NCI-H510A treated with DMSO at 0.1 percent for 48 hours (cell line): ENCODE results near the gene GPER1.
"Not testable (repeated sequence)": the region's sequence is repeated elsewhere in the genome, so short reads cannot be mapped to it uniquely, and the experiment has no call there.

Source experiments
- DNase-seq: peaks from one replicate; lab custom pipeline; 2025; lab: John Stamatoyannopoulos, UW

GPER1 gene

DNA sequence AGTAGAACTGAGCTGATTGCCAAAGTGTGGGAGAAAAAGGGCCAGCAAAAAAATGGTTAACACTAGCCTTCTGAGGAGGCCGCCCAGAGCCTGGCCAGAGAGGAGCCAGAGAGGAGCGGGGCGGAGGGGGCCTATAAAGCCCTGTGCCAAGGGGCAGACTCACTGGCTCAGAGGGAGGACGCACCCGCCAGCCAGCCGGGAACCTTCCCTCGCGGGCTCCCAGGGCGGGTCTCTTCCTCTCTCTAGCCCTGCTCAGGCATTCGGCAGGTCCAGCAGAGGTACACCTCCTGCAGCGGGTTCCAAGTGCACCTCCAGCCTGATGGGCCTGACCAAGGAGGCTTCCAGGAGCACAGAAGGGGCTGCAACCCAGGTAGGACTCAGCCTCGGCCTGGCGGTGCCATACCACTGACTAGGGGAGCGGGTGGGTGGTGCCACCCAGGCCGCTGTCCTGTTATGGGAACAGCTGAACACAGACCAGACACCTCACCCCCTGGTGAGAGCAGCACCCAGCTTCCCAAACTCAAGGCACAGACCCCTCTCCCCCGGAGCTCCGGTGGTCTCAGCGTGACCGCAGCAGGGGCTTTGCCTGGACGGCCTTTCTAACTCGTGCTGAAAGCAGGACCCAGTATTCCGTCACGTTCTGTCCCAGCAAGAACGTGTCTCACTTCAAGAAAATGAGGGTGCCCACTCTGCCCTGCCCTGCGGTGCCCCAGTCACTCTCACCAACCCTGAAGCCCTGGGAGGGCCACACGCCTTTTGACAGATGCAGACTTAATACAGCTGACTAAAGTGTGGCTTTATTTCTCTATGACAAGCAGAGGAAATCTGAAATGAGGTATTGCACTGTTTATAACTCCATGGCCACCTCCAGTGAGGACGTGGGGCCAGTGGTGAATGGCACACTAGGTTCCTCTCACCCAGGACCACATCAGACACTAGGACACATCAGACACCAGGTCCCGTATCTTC is at the start of gene GPER1:
Gene GPER1 (plus strand): TSS at position 162 of the 969 bp plus-strand sequence. CDS start 3,616 bp downstream, outside the sequence.
- no peak for DNase-seq

DNA sequence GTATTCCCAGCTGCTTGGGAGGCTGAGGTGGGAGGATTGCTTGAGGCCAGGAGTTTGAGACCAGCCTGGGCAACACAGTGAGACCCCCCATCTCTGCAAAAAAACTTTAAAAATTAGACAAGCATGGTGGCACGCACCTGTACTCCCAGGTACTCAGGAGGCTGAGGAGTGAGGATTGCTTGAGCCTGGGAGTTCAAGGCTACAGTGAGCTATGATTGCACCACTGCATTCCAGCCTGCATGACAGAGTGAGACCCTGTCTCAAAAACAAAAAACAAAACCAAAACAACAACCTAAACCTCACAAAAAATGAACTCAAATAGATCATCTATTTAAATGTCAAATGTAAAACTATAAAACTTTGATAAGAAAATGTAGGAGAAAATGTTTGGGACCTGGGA is 47.7 kb upstream of the GPER1 start:
- not testable (repeated sequence) for DNase-seq

DNA sequence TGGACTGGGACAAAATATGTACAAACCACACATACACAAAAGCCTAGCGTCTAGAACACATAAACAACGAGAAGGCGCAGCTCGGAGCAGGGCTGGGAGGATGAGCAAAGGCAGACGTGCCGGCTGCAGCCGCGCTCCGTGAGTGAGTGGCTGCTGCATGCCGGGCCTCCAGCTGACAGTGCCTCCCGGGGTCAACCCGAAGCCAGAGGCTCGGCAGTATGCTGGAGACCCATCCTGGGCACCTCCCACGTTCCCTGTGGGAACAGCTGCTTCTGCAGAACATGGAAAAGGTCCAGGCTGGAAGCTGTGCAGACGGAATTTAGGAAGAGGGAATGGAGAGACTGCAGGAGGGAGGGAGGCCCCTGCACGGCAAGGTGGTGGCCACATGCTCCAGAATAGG is 47.1 kb upstream of the GPER1 start:
- no peak for DNase-seq

DNA sequence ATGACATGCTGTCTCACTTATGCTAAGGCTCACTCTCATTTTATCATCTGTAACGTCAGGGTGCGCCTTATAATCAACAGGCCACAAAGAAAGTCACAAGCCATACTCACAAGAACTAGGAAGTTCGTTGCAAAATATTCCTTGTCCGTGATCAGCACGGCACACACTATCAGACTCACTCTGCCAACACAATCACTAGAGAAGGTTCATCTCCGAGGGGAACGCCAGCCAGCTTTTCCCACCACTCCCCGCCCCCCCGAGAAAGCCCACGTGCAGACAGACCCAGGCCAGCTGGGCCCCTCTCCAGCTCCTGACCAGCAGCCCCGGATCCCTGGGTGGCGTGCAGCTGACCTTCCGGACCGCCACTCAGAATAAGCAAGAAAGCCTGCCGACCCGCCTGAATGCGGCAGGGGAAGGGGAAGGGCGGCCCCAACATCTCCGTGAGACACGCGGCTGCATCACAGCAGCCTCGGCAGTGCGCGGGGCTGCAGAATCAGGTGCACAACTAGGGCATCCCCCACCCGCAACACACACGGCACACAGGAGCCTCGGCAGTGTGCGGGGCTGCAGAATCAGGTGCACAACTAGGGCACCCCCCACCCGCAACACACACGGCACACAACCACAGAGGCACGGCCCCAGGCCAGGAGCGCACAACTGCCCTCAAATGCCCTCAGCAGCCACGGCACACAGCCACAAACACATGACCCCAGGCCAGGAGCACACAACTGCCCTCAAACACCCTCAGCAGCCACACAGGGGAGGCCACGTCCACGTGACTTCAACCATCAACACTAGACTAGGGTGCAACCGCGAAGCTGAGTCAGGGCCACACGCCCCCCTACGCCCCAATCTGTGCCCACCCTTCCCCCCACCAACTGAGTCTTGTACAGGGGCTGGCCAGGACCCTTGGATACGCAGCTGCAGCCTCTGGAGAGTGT is 46.1 kb upstream of the GPER1 start:
- no peak for DNase-seq

DNA sequence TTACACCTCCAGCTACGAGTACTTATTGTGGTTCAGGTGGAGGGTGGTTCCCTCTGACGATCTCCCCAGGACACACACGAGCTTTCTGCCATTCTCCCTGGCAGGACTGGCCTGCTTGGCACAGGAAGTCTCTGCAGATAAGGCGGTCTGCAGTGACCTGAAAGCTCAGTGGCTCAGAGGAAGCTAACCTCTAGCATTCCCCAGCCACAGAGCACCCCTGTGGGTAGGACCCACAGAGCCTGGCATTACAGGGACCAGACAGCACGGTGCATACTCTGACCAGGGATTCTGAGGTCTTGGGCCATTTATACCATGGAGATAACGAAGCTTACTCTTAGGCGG is 45.5 kb upstream of the GPER1 start:
- DNase-seq: no peak

DNA sequence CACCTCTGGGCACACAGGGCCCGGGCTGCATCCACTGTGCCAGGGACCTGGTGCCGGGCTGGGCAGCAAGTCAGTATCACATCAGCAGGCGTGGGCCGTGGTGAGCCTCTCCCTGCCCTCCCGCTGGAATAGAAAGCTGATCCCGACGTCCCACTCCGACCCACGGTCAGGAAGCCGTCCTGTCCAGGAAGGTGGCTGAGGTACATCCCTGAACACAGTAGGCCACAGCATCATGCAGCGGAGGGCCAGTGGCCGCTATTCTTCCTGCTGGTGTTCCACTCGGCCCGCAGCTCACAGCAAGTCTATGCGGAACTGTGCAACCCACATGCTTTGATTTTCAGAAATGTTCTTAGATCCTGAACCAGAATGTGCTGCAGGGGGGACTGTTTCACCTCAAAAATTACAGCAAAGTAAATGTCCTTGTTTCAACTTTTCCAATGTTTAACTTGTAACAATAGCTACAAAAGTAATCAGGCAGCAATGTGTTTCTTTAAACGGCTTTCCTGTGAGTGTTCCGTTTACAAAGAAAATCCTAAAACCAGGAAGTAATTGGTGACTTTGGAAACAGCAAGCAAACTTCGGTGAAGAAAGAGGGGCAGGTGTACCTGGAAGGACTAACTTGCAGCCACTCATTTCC is 44.2 kb upstream of the GPER1 start:
- DNase-seq: no peak

GRCh38 chr7:1044189-1045068 is 43.5 kb upstream of the GPER1 start, which contains the start of gene GPR146:
TSS of gene GPR146 (plus strand) at chr7:1044546. CDS start at chr7:1057516, 12,970 bp downstream.
- DNase-seq: peak; percentile 42

- no peak for DNase-seq
Observed at GRCh38 chr7:1045069-1046063, 42.5 kb upstream of the GPER1 start.

- DNase-seq: no peak
Observed at GRCh38 chr7:1046722-1047679, 40.9 kb upstream of the GPER1 start.

- DNase-seq: no peak
Observed at GRCh38 chr7:1049006-1049741, 38.7 kb upstream of the GPER1 start.

DNA sequence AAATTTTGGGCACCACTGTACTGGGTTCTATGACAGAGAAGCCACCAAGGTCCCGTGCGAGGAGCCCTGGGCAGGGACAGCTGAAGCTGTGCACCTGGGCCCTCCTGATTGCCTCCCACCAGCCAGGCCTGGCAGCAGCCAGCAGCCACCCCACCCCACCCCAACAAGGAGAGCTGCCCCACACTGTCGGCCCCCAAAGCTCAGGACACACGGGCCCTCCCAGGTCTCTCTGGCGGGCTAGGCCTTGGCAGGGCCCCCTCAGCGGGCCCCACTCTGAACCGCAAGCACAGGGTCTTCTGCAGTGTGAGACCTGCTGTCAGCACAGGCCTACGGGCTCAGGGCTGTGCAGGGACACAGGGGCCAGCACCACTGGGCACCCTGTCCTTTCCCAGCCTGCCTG is 38.1 kb upstream of the GPER1 start:
- DNase-seq: no peak

GRCh38 chr7:1050254-1050906 is 37.5 kb upstream of the GPER1 start:
- DNase-seq: no peak

DNA sequence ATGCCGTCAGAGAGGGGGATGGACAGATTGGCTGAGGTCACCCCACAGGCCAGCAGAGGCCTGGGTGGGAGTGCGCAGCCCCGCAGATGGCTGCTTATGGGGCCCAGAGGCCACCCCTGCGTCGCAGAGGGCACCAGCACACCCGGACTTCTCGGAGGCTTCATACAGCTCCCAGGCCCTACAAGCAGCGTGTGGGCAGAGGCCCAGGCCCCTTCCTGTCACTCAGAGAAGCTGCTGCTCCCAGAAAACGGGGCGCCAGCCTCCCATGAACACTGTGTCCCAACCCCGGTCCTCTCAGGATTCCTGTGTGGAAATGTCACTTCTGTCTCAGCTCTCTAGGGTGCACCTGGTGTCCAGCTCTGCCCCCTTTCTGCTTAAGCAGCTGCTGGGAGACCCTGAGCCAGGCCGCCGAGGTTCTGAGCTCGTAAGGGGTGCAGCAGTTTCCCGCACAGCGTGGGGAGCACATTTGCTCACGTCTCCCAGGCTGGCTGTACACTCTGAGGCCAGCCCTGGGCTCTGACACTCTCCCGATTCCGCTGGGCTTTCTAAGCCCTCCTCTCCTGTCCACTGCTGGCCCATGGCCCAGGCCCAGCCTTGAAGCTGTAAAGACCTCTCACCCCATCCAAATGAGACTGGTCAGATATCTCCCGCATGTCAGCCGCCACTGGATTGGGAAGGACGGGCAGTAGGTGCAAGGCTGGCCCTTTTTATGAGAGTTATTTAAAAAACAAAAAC is 36.8 kb upstream of the GPER1 start:
- DNase-seq: no peak

DNA sequence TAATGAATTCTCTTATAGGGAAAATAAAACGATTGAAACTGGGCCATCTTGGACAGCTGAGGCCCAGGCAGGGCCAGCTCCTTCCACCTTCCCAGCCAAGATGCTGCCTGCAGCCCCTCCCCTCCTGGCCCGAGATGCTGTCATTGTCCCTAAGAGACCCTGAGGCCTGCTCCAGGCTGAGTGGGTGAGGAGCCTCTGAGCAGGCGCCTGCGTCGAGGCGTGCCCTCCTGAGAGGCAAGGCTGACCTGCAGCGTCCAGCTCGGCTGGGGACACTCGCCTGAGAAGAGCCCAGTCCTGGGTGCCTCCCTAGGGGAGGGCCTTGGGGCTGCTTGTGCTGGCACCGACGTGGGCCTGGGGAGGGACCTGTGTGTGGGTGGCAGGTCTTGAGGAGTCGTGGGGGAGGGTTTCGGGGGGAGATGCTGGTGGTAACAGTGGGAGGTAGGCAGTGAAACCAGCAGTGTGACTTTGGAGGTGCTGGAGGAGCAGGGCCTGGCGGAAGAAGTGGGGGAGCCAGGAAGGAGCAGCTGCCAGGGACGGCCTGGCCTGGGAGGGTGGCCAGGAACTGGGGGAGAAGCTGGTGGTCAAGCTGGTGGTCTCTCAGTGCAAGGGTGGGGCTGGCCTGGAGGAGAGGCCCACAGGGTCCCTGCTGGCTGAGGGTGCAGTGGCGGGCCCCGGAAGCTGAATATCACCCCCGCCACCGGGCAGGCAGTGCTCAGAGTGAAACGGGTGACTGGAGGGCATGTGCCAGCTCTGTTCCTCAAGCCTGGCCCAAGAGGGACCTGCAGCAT is 35.7 kb upstream of the GPER1 start:
- DNase-seq: no peak

DNA sequence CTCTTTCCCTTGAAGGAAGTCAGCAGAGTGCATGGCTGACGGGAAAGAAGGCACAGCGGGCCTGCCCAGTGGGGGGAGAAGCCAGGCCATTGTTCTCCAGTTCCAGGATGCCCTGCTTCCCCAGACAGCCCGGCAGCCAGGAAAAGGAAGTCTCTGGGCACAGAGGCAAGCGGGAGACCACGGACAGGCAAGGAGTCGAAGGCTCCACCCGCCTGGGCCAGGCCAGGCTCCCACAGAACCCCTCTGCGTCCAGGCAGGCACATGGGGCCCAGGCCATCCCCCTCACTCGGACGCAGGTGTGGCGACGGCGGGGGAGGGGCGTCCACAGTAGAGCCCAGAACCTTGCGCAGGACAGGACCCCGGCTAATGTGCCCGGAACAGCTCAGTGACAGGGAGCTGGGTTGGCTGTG is 34.9 kb upstream of the GPER1 start:
- DNase-seq: no peak

- DNase-seq: no peak
Observed at GRCh38 chr7:1053816-1054370, 34.0 kb upstream of the GPER1 start.
